ENCODE measurements around the gene RFNG. TPM values are rescaled to one million over a fixed set of nuclear protein-coding genes. Genes with fewer than 3 reads are reported as not detected.

The RFNG gene
- total RNA-seq, 1 donor from 2014 or later = 35.8 TPM

DNA sequence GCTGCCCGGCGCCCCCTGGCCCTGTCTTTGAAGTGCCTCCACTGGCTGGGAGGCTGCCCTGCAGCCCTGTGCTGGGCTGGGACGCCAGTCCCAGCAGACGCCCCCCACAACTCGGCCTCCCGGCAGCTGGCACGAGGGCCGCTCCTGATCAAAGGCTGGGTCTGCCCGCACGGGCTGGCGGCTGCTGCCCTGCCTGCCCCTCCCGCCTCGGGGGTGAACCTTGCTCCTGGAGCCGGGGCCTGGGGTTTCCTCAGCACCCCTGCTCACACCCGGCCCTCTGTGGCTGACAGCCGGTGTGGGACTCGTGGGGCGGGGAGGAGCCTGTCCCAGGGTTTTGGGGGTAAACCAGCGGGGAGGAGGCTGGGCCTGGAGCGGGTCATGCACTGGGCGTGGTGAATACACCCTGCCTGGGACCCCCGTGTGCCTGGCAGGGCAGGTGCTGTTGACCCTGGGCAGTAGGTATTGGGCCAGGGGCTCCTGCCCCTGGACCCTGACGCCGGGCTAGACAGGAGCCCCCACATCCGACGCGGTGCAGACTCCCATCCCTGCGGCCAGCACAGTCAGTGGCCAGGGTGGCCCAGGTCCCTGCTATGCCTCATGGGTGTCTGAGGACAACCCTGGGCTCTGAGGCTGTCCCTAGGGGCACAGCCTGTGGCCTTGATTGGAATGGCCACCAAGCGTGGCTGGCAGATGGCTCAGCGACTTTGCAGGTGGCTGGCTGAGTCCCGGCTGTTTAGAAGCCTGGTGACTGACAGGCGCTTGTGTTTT is 50.6 kb downstream of the RFNG start:
- TF ChIP-seq, protein P1, sequence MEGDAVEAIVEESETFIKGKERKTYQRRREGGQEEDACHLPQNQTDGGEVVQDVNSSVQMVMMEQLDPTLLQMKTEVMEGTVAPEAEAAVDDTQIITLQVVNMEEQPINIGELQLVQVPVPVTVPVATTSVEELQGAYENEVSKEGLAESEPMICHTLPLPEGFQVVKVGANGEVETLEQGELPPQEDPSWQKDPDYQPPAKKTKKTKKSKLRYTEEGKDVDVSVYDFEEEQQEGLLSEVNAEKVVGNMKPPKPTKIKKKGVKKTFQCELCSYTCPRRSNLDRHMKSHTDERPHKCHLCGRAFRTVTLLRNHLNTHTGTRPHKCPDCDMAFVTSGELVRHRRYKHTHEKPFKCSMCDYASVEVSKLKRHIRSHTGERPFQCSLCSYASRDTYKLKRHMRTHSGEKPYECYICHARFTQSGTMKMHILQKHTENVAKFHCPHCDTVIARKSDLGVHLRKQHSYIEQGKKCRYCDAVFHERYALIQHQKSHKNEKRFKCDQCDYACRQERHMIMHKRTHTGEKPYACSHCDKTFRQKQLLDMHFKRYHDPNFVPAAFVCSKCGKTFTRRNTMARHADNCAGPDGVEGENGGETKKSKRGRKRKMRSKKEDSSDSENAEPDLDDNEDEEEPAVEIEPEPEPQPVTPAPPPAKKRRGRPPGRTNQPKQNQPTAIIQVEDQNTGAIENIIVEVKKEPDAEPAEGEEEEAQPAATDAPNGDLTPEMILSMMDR (conservative IDR thresholded peaks at IDR 0.05; ENCODE audit: low read depth, low read length) = no peak
- DNase-seq (ENCODE audit: low read depth) = no peak
- no peak overlapping the region for H3K4me3 ChIP-seq (ENCODE audit: low read depth, low read length)

DNA sequence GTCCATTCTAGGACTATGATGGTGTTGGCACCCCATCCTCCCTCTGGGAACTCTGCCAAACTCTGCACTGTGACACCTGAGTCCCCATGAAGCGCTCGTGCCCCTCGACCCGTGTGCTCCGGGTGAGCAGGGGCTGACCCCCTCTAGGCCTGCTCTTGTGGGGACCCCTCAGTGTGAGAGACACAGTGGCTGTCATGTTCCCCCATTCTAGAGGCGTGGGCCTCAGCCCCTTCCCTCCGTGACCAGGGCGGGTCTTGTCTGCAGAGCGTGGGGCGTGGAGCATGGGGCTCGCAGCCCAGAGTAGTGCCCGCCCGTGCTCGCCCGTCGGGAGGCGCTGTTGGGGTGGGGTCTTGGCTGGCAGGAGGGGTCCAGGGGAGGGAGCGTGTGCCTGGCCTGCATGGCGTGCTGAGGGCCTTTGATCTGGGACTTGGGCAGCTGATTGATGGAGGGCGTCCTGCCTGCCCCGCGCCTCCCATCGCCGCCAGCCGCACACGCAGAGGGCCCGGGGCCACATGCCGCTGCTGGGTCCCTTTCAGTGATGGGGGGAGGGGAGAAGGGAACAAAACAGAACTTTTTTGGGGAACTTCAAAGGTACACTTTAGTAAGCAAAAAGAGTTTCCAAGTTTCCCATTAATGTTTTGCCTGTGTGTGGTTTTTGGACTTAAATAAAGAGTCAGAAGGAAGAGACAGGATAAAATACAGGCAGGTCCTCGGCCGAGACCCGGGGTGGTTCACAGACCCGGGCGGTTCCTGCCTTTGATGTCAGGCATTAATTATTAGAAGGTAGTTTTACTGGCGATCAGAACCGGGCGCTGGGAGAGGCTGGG is 51.4 kb downstream of the RFNG start:
- no peak for DNase-seq (ENCODE audit: low read depth)
- H3K4me3 ChIP-seq (ENCODE audit: low read depth, low read length) = no peak overlapping the region

DNA sequence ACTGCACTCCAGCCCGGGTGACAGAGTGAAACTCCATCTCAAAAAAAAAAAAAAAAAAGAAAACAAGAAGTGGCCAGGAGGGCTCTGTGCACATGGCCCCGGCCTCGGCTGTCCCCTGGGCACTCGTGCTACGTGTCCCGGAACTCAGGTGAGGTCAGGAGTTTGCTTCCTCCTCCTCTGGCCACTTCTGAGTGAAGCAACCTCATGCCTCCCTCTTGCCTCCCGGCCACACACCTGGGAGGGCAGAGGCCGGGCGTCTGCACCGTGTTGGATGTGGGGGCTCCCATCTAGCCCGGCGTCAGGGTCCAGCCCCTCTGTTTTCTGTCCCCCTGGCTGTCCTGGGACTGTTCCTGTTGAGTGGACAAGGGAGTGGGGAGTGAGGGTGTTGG is 52.0 kb downstream of the RFNG start:
- no peak overlapping the region for H3K4me3 ChIP-seq (ENCODE audit: low read depth, low read length)
- DNase-seq (ENCODE audit: low read depth) = no peak
- TF ChIP-seq, protein P1 (conservative IDR thresholded peaks at IDR 0.05; ENCODE audit: low read depth, low read length) = no peak

More for the DNA sequence above, 51.4 kb downstream of the RFNG start:
- TF ChIP-seq, protein P1 (conservative IDR thresholded peaks at IDR 0.05; ENCODE audit: low read depth, low read length) = no peak

DNA sequence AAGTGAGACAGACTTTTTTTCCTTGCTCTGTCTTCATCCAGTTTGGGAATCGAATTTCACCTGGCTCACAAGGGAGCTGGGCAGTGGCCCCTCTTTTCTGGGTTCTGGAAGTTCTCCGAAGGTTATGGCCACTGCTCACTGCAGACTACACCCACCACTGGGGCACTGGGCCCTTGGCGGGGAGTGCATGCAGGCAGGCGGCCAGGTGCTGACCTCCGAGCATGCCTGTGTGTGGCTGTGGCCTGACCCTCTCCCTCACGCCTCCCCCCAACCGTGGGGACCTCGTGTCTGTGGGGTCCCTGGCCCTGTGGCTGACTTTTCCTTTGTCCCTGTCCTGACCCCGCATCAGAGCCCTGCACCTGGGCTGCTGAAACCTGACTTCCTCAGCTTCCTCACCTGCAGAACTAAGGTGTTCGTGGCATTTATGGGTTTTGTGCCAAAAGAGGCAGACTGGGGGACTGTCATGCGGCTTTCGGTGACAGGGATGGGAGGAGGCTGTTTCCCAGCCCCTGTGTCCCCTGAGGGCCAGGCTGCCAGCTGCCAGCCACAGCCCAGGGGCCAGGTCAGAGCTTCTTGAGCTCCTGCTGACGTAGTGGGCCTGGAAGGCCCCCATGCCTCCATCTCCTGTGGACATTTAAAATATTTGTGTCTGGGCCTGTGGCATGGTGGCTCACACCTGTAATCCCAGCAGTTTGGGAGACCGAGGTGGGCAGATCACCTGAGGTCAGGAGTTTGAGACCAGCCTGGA is 52.7 kb downstream of the RFNG start:
- DNase-seq (ENCODE audit: low read depth) = no peak
- H3K4me3 ChIP-seq (ENCODE audit: low read depth, low read length) = no peak overlapping the region
- TF ChIP-seq, protein P1 (conservative IDR thresholded peaks at IDR 0.05; ENCODE audit: low read depth, low read length) = no peak

DNA sequence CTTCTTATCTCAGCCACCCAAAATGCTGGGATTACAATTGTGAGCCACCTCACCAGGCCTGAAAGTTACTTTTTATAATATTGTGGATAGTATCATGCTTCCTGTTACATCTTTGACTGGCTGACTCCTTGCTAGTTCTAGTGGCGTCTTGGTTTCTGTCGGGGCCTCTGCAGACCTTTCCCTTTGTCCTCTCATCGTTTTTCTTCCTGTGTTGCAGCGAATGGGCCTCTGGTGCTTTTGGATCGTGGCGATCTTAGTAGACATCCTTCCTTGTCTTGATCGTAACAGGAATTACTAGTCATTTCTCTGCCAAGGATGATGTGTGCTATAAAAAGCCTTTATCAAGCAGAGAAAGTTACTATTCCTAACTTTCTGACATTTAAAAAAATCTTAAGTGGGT is 53.4 kb downstream of the RFNG start:
- no peak for DNase-seq (ENCODE audit: low read depth)
- no peak overlapping the region for H3K4me3 ChIP-seq (ENCODE audit: low read depth, low read length)
- TF ChIP-seq, protein P1 (conservative IDR thresholded peaks at IDR 0.05; ENCODE audit: low read depth, low read length) = no peak

Other genes starting within 250 kb of the RFNG start
- not detected in 2 replicates for gene GCGR, start 247.7 kb downstream of the RFNG start, total RNA-seq
- 111 and 153 TPM in 2 replicates for gene MCRIP1, start 218.5 kb downstream of the RFNG start, total RNA-seq
- gene PPP1R27, start 216.8 kb downstream of the RFNG start, total RNA-seq = 0.17 and 0.36 TPM in 2 replicates
- gene P4HB, start 191.3 kb downstream of the RFNG start, total RNA-seq = 932 and 1,272 TPM in 2 replicates
- gene ARHGDIA, start 180.5 kb downstream of the RFNG start, total RNA-seq = 272 and 414 TPM in 2 replicates
- 179 and 367 TPM in 2 replicates for gene ALYREF, start 160.2 kb downstream of the RFNG start, total RNA-seq
- gene ANAPC11, start 160.1 kb downstream of the RFNG start, total RNA-seq = 280 and 313 TPM in 2 replicates
- 0.58 and 2.6 TPM in 2 replicates for gene NPB, start 149.6 kb downstream of the RFNG start, total RNA-seq
- 24.3 and 95.4 TPM in 2 replicates for gene PCYT2, start 140.4 kb downstream of the RFNG start, total RNA-seq
- gene SIRT7, start 133.6 kb downstream of the RFNG start, total RNA-seq = 28.5 and 38.1 TPM in 2 replicates
- 16.1 and 18.5 TPM in 2 replicates for gene MAFG, start 124.1 kb downstream of the RFNG start, total RNA-seq
- 54.3 and 109 TPM in 2 replicates for gene PYCR1, start 114.5 kb downstream of the RFNG start, total RNA-seq
- not detected in 2 replicates for gene MYADML2, start 104.6 kb downstream of the RFNG start, total RNA-seq
- not detected in 2 replicates for gene NOTUM, start 90.6 kb downstream of the RFNG start, total RNA-seq
- 20.1 and 22.7 TPM in 2 replicates for gene ASPSCR1, start 74.2 kb downstream of the RFNG start, total RNA-seq
- gene CENPX, start 28.9 kb downstream of the RFNG start, total RNA-seq = 158 and 228 TPM in 2 replicates
- 44.5 and 44.6 TPM in 2 replicates for gene LRRC45, start 28.5 kb downstream of the RFNG start, total RNA-seq
- gene RAC3, start 20.1 kb downstream of the RFNG start, total RNA-seq = 52.9 and 60.0 TPM in 2 replicates
- gene DCXR, start 14.1 kb downstream of the RFNG start, total RNA-seq = 85.4 and 93.1 TPM in 2 replicates
- gene GPS1, start 87 bp upstream of the RFNG start, total RNA-seq = 105 and 200 TPM in 2 replicates
- 126 and 154 TPM in 2 replicates for gene DUS1L, start 14.0 kb upstream of the RFNG start, total RNA-seq
- gene FASN, start 46.4 kb upstream of the RFNG start, total RNA-seq = 94.7 and 224 TPM in 2 replicates
- gene CCDC57, start 161.0 kb upstream of the RFNG start, total RNA-seq = 10.5 and 10.8 TPM in 2 replicates
- gene SLC16A3, start 177.2 kb upstream of the RFNG start, total RNA-seq = 169 and 190 TPM in 2 replicates
- 32.0 and 54.1 TPM in 2 replicates for gene CSNK1D, start 221.9 kb upstream of the RFNG start, total RNA-seq

All from epithelial cell of proximal tubule (primary cell).